GM19468 (cell line): ENCODE measurements around the gene LMAN2.
"Not testable (repeated sequence)": the region's sequence is repeated elsewhere in the genome, so short reads cannot be mapped to it uniquely, and the experiment has no call there.

Experiments used
- ATAC-seq: cut with Tn5 transposase; IDR thresholded peaks from one replicate; pipeline ENCODE4 v1.9.1; 2021; ENCODE audit warnings: mild to moderate bottlenecking, moderate library complexity, moderate number of reproducible peaks; ENCODE audit not compliant: unreplicated experiment; ENCODE audit errors: extremely low read depth

The LMAN2 gene

GRCh38 chr5:177353093-177353492 is 1.6 kb upstream of the LMAN2 start:
- ATAC-seq, result no peak

GRCh38 chr5:177350776-177351391 is 584 bp downstream of the LMAN2 start:
- no peak for ATAC-seq

- no peak for ATAC-seq
Measured at GRCh38 chr5:177349762-177350161, 1.7 kb downstream of the LMAN2 start.

- no peak for ATAC-seq
Measured at GRCh38 chr5:177349362-177349647, 2.2 kb downstream of the LMAN2 start.

- ATAC-seq, result no peak
Measured at GRCh38 chr5:177347699-177348098, 3.8 kb downstream of the LMAN2 start.

- ATAC-seq, result no peak
Measured at GRCh38 chr5:177346820-177347219, 4.6 kb downstream of the LMAN2 start.

- ATAC-seq, result no peak
Measured at GRCh38 chr5:177344891-177345290, 6.6 kb downstream of the LMAN2 start.

GRCh38 chr5:177343777-177344176 is 7.7 kb downstream of the LMAN2 start:
- ATAC-seq, result no peak

GRCh38 chr5:177343000-177343399 is 8.5 kb downstream of the LMAN2 start:
- ATAC-seq, result not testable (repeated sequence)

- ATAC-seq, result no peak
Measured at GRCh38 chr5:177339107-177339638, 12.3 kb downstream of the LMAN2 start.

- no peak for ATAC-seq
Measured at GRCh38 chr5:177338251-177339106, 13.0 kb downstream of the LMAN2 start.

- ATAC-seq, result no peak
Measured at GRCh38 chr5:177336603-177337494, 14.6 kb downstream of the LMAN2 start.

GRCh38 chr5:177336112-177336511 is 15.4 kb downstream of the LMAN2 start:
- no peak for ATAC-seq

GRCh38 chr5:177335701-177336065 is 15.8 kb downstream of the LMAN2 start:
- ATAC-seq, result no peak

GRCh38 chr5:177334781-177335700 is 16.4 kb downstream of the LMAN2 start:
- ATAC-seq, result no peak

GRCh38 chr5:177334155-177334551 is 17.3 kb downstream of the LMAN2 start:
- ATAC-seq, result no peak

- ATAC-seq, result no peak
Measured at GRCh38 chr5:177333420-177334154, 17.9 kb downstream of the LMAN2 start.

GRCh38 chr5:177332896-177333260 is 18.6 kb downstream of the LMAN2 start:
- no peak for ATAC-seq
